Osteoblast (primary cell): ENCODE measurements around the gene NR5A2. TPM values are rescaled to one million over a fixed set of nuclear protein-coding genes. Genes with fewer than 3 reads are reported as not detected.

Source experiments
- DNase-seq: peaks from one replicate; pipeline ENCODE4 v3.0.0; 2011; ENCODE audit warnings: low spot score, mixed read lengths; ENCODE audit not compliant: insufficient read length; ENCODE audit errors: missing footprints
- H2AFZ ChIP-seq: 2 replicates; pipeline ENCODE4 v1.6.0; 2011; ENCODE audit warnings: mild to moderate bottlenecking, low read length
- H3K27ac ChIP-seq: 2 replicates; pipeline ENCODE4 v1.5.1; 2011; ENCODE audit warnings: mild to moderate bottlenecking, low read depth, low read length, moderate library complexity
- H3K27me3 ChIP-seq: 2 replicates; pipeline ENCODE4 v1.6.0; 2012; ENCODE audit warnings: mild to moderate bottlenecking, control low read depth, inconsistent platforms, low read length, moderate library complexity; ENCODE audit not compliant: insufficient read depth
- H3K36me3 ChIP-seq: 2 replicates; pipeline ENCODE4 v1.5.1; 2011; ENCODE audit warnings: mild to moderate bottlenecking, low read length, control low read depth, moderate library complexity; ENCODE audit not compliant: insufficient read depth
- H3K4me1 ChIP-seq: 2 replicates; pipeline ENCODE4 v1.5.1; 2011; ENCODE audit warnings: mild to moderate bottlenecking, low read length, control low read depth, moderate library complexity; ENCODE audit not compliant: insufficient read depth
- H3K4me2 ChIP-seq: 2 replicates; pipeline ENCODE4 v1.6.0; 2011; ENCODE audit warnings: mild to moderate bottlenecking, low read length; ENCODE audit not compliant: insufficient read depth
- H3K4me3 ChIP-seq: fragments of 200-600 bp; sonication (generic); 3 replicates; pipeline ENCODE4 v1.5.1; 2012; ENCODE audit warnings: mild to moderate bottlenecking, low read length, inconsistent platforms; ENCODE audit not compliant: insufficient read depth
- H3K79me2 ChIP-seq: 2 replicates; pipeline ENCODE4 v1.6.0; 2012; ENCODE audit warnings: mild to moderate bottlenecking, low read length, control low read depth, inconsistent platforms; ENCODE audit not compliant: insufficient read depth
- H3K9me3 ChIP-seq: 2 replicates; pipeline ENCODE4 v1.5.1; 2011; ENCODE audit warnings: low read depth, low read length, control low read depth
- H4K20me1 ChIP-seq: 2 replicates; pipeline ENCODE4 v1.6.0; 2012; ENCODE audit warnings: mild to moderate bottlenecking, low read length, control low read depth; ENCODE audit not compliant: insufficient read depth
- total RNA-seq: library from RNA; depleted of rRNA; stranded (reverse); fragments of >200 nt; gene quantifications from 2 replicates; pipeline ENCODE4 v1.2.3, GENCODE V29; 2012
- TF ChIP-seq, protein P1 (sequence below): IDR thresholded peaks from 2 replicates; pipeline ENCODE4 v1.5.1; 2011; ENCODE audit warnings: mild to moderate bottlenecking, low read depth, low read length, moderate library complexity; ENCODE audit errors: extremely low read depth

NR5A2 gene
- total RNA-seq, 1 donor: not detected

DNA sequence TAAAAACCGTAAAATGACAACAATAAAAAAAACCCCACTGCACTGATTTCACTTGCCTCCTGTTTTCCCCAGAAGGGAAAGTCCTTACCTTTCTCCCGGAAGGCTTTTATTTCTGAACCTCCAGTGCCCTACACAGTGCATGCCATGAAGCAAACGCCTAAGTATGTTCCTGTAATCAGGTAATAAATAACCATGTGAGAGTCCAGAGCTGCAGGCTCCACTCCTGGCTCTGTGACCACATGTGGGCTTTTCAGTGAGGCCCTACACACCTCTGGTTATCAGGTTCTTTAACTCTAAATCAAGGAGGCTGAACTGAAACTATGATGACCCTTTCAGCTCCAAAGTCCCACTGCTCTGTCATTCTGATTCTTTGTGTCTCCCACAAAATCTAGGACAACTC, 20.8 kb upstream of the NR5A2 start:
- Histone ChIP-seq H2AFZ (no peak overlapping the region), H3K36me3 (no peaks in the 10 kb centered on the region), H3K9me3 (no peaks in the 10 kb centered on the region), H3K27ac (no peak overlapping the region), H3K4me3 (no peak overlapping the region), H3K4me2 (no peak overlapping the region), H3K4me1 (no peaks in the 10 kb centered on the region), H4K20me1 (no peaks in the 10 kb centered on the region), H3K27me3 (no peaks in the 10 kb centered on the region), H3K79me2 (no peaks in the 10 kb centered on the region)
- DNase-seq: no peak
- TF ChIP-seq, protein P1, sequence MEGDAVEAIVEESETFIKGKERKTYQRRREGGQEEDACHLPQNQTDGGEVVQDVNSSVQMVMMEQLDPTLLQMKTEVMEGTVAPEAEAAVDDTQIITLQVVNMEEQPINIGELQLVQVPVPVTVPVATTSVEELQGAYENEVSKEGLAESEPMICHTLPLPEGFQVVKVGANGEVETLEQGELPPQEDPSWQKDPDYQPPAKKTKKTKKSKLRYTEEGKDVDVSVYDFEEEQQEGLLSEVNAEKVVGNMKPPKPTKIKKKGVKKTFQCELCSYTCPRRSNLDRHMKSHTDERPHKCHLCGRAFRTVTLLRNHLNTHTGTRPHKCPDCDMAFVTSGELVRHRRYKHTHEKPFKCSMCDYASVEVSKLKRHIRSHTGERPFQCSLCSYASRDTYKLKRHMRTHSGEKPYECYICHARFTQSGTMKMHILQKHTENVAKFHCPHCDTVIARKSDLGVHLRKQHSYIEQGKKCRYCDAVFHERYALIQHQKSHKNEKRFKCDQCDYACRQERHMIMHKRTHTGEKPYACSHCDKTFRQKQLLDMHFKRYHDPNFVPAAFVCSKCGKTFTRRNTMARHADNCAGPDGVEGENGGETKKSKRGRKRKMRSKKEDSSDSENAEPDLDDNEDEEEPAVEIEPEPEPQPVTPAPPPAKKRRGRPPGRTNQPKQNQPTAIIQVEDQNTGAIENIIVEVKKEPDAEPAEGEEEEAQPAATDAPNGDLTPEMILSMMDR: no peak

DNA sequence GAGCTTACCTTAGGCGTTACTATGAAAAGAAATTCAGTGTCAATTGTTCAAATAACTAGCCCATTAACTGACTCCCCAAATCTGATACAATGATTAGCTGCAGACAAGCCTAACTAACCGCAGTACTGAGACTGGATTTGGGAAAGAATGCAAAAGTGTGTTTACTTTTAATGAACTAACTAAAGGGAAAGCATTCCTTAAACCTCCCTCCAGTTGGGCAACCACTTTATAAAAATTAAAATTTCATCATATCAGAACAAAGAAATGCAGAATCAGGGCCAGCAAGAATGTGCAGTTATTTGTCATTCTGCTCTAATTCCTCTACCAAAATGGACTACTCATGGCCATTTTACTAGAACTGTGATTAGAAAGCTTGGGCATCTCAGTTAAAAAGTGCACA, 11.7 kb upstream of the NR5A2 start:
- TF ChIP-seq, protein P1: no peak
- no peaks in the 10 kb centered on the region for H3K36me3 ChIP-seq
- H2AFZ ChIP-seq: no peak overlapping the region
- H3K4me1 ChIP-seq: no peaks in the 10 kb centered on the region
- H3K27me3 ChIP-seq: no peaks in the 10 kb centered on the region
- no peaks in the 10 kb centered on the region for H3K79me2 ChIP-seq
- H3K4me3 ChIP-seq: no peak overlapping the region
- no peaks in the 10 kb centered on the region for H3K9me3 ChIP-seq
- DNase-seq: no peak
- no peak overlapping the region for H3K27ac ChIP-seq
- H4K20me1 ChIP-seq: no peaks in the 10 kb centered on the region
- H3K4me2 ChIP-seq: no peak overlapping the region

DNA sequence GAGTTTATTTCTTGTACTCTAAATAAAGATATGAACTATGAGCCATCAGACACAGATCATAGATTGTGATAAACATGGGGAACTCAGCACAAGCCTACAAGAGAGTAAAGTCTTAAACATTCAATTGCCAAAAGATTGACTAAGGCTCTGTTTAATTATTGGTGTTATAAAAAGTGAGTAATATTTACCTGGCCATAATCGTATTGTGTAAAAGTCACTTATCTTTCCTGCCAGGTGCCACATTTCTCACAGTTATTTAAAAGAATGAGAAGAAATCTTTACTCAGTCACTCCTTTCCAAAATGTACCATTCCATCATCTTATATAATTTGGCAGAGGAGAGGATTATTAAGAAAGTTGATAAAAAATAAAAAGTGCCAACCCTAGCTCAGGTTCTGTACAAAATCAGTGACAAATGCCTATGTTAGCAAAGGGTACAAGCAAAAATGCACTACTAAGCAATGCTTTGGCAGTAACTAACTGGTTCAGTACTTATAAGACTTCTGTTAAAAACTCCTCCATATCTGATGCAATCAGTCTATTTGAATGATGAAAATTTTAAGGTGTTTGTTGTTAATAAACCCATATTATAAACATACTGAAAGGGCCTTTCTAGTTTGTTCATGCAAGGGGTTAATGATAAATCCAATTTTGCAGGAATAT, 5.8 kb upstream of the NR5A2 start:
- Histone ChIP-seq H3K27ac (no peak overlapping the region), H3K4me2 (no peak overlapping the region), H4K20me1 (no peaks in the 10 kb centered on the region), H3K79me2 (no peaks in the 10 kb centered on the region), H3K27me3 (peaks cover 4% of the 10 kb centered on the region), H3K9me3 (no peaks in the 10 kb centered on the region), H3K36me3 (no peaks in the 10 kb centered on the region), H3K4me1 (no peaks in the 10 kb centered on the region), H2AFZ (no peak overlapping the region), H3K4me3 (no peak overlapping the region)
- DNase-seq: no peak
- TF ChIP-seq, protein P1: no peak

DNA sequence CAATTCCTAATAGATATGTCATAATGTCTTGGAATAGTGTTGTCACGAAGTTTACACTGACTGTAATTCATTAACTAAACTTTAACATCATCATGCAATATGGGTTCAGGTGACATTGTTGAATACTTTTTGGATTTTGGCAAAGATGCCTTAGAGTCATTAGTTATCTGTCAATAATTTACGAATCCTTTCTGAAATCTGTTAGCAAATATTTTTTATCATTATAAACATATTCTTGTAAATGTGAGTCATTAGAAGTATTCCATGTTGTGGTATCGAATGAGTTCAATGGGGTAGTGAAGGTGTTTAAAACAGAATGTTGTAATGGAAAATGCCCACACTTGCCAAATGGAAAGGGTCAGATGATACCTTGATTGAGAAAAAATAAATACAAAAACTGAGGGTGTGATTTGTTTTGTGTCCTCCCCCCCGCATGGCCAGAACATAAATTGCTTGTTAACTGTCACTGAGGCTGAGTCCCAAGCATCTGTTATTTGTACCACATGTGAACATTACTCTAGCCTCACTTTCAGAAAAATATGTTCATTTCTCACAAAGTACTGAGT, 5.2 kb upstream of the NR5A2 start:
- H3K4me1 ChIP-seq: no peaks in the 10 kb centered on the region
- no peak overlapping the region for H3K4me2 ChIP-seq
- no peak overlapping the region for H2AFZ ChIP-seq
- DNase-seq: no peak
- no peak overlapping the region for H3K4me3 ChIP-seq
- H3K27me3 ChIP-seq: peaks cover 7% of the 10 kb centered on the region
- H3K79me2 ChIP-seq: no peaks in the 10 kb centered on the region
- H4K20me1 ChIP-seq: no peaks in the 10 kb centered on the region
- H3K27ac ChIP-seq: no peak overlapping the region
- H3K9me3 ChIP-seq: no peaks in the 10 kb centered on the region
- TF ChIP-seq, protein P1: no peak
- no peaks in the 10 kb centered on the region for H3K36me3 ChIP-seq
